GM19239 (cell line): ENCODE data around the gene RTN4IP1.

Experiments used
- DNase-seq: peaks from one replicate; pipeline ENCODE4 v3.0.0; 2011; ENCODE audit warnings: low spot score; ENCODE audit not compliant: insufficient read length
- FAIRE-seq: peaks from 2 replicates; lab custom pipeline; 2011; peaks lifted over from hg19 to GRCh38; lab: Jason Lieb, UNC

The RTN4IP1 gene, protein sequence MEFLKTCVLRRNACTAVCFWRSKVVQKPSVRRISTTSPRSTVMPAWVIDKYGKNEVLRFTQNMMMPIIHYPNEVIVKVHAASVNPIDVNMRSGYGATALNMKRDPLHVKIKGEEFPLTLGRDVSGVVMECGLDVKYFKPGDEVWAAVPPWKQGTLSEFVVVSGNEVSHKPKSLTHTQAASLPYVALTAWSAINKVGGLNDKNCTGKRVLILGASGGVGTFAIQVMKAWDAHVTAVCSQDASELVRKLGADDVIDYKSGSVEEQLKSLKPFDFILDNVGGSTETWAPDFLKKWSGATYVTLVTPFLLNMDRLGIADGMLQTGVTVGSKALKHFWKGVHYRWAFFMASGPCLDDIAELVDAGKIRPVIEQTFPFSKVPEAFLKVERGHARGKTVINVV

DNA sequence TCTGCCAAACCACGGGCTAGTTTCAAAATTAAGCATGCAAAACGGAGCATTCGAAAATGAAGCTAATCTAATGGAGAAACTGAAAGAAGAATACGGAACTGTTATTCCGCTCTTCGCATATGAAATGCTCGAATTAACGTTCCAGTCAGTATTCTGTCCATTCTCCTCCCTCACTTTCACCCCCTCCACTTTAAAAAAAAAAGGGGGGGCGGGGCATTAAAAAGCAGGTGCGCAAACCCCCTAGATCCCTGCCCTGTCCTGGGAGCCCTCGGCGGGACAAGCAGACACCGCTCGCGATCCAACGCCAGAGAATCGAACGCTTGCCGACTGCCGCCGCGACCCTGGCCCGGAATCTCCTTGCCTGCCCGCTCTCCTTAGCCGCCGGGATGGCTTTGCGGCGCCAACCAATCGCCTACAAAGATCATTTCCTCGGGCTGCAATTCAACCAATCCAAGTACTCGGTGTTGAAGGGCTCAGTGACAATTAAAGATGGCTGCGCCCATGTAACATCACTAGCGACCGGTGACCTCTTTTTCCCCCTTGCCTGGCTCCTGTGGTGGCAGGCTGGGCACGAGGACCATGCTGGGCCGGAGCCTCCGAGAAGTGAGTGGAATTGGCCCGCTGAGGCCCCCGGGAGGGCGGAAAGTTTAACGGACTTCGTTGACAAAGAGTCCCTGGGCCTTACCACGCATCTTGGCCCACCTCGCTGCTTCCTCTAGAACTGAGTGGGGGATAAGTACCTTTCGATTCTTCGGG is at the start of gene RTN4IP1, which contains the start of gene QRSL1:
Gene RTN4IP1 (minus strand): TSS at position 396 of the 756 bp plus-strand sequence. CDS start 477 bp downstream, outside the sequence.
Gene QRSL1 (plus strand): TSS at position 476 of the 756 bp plus-strand sequence. CDS start 104 bp downstream, at position 580.
- peak; percentile 48 for DNase-seq
- peak; percentile 96 for FAIRE-seq

DNA sequence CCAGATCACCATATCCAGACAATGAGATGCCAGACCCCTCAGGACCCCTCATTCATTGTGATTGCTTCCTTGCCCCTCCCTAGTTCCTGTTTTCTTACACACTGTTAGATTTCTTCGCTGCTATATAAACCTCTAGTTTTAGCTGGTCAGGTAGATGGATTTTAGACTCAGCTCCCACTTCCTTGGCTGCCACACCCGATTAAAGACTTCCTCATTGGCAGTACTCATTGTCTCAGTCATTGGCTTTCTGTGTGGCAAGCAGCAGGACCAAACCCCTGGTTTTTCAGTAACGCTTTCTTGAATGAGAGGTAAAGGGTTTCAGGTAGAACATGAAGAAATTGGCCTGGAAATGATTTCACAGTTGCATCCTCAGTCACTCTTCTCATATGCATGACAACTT is 48.0 kb upstream of the RTN4IP1 start:
- no peak for FAIRE-seq
- DNase-seq: no peak

DNA sequence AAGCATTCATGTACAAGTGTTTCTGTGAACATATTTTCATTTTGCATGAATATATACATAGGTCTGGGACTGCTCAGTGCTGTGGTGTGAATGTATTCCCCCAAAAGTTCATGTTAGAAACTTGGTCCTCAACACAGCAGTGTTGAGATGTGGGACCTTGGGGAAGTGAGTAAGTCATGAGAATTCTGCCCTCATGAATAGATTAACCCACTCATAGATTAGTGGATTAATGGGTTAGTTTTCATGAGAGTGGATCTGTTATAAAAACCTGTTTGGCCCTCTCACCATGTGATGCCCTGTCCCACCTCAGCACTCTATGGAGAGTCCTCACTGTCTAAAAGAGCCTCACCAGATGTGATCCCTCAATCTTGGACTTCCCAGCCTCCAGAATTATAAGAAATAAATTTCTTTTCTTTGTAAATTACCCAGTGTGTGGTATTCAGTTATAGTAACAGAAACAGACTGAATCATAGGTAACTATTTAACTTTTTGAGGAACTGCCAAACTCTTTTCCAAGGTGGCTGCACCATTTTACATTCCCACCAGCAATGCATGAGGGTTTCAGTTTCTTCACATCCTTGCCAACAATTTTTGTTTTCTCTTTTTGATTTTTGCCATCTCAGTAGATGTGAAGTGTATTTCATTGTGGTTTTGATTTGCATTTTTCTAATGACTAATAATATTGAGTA is 45.4 kb upstream of the RTN4IP1 start:
- peak; percentile 68 for FAIRE-seq

DNA sequence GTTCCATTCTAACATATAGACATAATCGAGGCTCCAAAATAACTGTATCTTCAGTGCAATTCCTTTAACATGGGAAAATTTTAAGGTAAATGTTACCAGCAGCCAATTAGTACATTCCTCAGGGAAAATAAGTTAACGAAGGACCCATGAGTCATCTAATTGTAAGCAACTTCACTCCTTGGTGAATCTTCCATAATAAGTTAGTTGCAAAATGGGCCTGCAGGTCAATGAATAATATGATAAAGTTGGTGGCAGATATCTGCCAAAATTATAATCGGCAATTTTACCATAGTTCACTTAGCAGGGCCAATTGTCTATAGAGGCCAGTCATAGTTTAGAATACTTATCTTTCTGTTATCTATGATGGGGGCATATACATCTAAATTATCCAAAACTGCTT is 42.4 kb upstream of the RTN4IP1 start:
- DNase-seq: no peak
- no peak for FAIRE-seq

More for the DNA sequence above, 45.4 kb upstream of the RTN4IP1 start:
- DNase-seq: no peak

DNA sequence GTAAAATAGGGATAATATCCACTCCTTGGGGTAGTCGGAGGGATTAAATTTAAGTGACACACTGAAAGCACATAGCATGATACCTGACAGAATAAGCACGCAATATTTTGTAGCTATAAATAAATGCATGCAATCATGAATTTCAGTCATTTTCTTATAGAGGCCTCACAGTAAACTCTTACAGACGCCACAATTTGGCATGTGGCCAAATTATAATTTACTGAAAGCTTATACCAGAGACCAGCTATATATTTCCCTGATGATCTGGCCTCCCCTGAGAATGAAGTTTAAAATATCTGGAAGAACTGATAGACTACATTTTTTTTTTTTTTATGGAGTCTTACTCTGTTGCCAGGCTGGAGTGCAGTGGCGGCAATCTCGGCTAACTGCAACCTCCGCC is 40.9 kb upstream of the RTN4IP1 start:
- FAIRE-seq: no peak

DNA sequence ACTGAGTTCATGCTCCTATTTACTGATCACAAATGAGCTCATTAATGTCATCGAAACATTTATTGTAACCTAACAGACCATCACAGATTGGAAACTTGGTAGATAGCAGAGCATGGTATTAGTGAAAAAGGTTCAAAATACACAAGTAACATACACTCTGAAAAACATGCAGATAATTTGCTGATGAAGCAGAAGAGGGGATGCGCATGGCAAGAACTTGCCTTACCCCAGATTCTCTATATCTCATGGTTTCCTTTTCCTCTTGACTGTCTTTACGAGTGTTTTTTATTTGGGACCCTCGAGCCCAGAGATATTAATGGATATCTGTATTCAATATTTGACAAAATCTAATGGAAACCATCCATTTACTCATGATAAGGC is 37.7 kb upstream of the RTN4IP1 start:
- FAIRE-seq (no peak), DNase-seq (no peak)

More for the DNA sequence above, 40.9 kb upstream of the RTN4IP1 start:
- no peak for DNase-seq

DNA sequence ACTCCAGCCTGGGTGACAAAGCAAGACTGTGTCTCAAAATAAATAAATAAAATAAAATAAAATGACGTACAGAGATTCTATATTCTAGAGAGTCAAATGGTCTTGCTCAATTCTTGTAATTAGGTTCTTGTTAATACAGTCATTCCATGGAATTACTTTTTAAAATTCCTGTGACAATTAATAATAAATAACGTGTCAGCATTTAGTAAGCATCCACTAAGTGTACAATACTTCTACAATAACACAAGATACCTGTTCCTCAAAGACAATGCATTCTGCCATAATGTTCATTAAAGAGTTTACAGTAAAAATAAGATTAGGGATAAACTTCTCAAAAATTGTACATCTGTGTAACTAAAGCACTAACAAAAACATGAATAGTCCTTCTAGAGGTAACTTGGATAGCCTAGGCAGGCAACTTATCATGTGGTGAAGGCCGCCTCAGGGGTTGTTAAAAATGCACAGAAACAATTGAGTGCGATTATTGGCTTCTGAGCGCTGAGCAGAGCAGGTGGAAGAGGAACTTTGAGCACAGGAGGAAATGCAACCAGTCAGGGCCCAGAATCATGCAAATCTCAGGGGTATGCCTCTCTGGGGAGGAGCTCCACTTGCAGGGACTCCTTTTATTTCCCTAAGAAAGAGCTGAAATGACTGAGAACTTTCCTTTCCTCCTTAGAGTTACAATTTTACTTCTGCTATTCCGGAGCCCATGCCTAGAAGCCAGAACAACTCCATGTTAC is 37.2 kb upstream of the RTN4IP1 start:
- FAIRE-seq (peak; percentile 98), DNase-seq (peak; percentile 40)

DNA sequence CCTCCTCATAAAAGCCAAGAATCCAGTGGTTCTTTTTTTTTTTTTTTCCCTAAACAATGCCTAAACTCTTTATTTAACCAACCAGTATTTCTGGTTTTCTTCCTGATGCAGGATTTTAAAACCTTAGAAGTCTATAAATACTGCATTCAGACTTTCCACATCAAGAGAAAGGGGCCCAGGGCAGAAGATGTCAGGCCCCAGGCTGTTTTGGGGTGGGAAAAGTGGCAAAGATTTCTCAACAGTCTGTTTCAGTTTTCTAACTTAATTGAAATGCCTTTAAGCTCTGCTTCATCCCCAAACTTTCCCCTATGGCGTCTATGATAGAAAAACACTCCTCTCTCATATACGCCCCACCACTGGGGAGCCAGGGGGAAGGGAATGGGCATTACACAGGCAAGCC is 33.2 kb upstream of the RTN4IP1 start:
- no peak for DNase-seq
- peak; percentile 31 for FAIRE-seq

DNA sequence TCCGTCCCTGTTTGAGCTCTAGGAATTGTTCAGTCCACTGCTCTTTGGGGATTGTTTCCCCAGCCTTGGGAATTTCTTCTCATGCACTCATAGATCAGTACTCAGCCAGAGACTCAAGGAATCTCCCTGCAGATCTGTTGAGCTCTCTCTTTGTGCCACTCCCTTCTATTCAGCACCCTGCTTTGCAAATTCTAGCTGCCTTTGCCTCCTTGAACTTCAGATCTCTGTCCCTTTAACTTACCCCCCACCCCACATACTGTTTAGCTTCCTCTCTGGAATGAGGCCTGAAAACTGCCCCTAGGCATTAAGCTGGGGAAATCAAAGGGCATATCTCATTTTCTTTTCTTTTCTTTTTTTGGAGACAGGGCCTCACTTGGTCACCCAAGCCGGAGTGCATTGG is 30.6 kb upstream of the RTN4IP1 start:
- FAIRE-seq (no peak), DNase-seq (no peak)

DNA sequence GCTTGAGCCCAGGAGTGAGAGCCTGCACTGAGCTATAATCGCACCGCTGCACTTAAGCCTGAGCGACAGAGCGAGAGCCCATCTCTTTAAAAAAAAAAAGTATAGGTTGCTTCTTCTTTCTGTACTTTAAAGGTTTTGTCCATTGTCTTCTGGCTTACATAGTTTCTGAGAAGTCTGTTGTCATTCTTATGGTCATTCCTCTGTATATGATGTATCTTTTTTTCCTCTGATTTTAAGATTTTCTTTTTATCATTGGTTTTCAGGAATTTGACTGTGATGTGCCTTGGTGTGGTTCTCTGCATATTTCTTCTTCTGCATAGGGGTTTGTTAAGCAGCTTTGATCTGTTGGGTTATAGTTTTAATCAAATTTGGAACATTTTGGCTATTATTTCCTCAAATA is 29.2 kb upstream of the RTN4IP1 start:
- no peak for DNase-seq
- FAIRE-seq: no peak

DNA sequence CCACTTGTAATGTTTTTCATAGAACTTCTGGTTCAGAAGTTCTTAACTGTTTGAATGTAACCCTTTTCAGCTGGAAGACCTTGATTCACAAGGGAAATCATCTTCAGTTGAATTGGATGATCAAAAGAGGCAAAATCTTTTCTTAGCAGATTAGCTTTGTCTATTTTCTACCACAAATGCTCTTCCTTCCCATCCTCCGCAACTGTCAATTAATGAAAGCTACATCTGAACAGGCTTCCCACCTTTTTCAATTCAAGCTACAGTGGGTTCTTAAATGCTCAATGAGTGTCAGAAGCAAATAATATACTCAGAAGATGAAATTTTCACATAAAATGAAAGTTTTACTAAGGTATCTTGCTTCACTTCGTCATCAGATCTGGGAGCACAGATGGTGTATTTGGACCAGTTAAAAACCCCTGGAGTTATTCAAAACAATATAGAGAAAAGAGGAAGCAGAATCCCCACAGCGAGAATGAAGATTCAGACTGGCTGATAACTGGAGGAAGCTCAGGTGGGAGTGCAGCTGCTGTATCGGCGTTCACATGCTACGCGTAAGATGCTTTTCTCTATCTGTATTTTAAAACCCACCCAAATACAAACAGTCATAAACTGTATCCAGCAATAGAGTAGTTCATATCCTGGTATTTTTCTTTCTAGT is 19.5 kb upstream of the RTN4IP1 start:
- DNase-seq: no peak

DNA sequence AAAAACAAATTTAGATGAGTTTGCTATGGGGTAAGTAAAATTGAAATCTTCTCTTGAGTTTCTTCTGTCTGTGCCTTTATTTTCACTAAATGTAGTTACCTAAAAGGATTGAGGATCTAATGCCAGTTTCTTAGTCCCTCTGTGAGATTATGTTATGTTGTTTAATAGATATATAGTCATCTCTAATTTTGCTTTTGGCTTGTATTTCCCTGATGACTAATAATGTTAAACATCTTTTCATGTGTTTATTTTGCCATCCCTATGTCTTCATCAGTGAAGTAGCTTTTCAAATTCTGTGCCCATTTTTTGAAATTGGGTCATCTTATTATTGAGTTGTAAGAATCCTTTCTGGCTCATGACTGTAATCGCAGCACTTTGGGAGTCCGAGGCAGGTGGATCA is 13.8 kb upstream of the RTN4IP1 start:
- DNase-seq (no peak), FAIRE-seq (no peak)

More for the DNA sequence above, 19.5 kb upstream of the RTN4IP1 start:
- FAIRE-seq: peak; percentile 95

DNA sequence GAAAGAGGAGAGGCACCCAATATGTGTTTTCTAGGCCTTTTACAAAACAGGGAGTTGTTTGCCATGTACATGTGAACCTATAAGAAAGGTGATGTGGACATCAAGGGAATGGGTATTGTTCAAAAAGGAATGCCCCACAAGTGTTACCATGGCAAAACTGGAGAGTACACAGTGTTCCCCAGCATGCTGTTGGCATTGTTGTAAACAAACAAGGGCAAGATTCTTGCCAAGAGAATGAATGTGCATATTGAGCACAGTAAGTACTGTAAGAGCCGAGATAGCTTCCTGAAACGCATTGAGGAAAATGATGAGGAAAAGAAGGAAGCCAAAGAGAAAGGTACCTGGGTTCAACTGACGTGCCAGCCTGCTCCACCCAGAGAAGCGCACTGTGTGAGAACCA is 13.2 kb upstream of the RTN4IP1 start:
- FAIRE-seq (no peak), DNase-seq (no peak)

DNA sequence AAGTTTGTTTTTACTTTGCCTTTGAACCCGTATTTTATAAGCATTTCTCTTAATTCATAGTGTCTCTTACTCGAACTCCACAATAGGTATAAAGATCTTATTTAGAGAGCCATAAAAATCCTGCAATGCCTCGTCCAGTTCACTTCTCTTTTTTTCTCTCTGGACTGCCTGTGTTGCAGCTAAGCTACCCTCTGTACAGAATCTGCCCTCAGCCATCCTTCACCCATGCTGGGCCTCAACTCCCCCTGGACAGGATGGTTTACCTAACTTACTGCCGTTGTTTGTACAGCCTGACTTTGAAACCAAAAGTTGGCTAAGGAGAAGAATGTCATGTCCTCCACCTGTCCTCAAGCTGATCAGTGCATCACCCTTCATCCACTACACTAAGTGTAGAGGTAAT is 10.5 kb upstream of the RTN4IP1 start:
- FAIRE-seq (peak; percentile 73), DNase-seq (no peak)

DNA sequence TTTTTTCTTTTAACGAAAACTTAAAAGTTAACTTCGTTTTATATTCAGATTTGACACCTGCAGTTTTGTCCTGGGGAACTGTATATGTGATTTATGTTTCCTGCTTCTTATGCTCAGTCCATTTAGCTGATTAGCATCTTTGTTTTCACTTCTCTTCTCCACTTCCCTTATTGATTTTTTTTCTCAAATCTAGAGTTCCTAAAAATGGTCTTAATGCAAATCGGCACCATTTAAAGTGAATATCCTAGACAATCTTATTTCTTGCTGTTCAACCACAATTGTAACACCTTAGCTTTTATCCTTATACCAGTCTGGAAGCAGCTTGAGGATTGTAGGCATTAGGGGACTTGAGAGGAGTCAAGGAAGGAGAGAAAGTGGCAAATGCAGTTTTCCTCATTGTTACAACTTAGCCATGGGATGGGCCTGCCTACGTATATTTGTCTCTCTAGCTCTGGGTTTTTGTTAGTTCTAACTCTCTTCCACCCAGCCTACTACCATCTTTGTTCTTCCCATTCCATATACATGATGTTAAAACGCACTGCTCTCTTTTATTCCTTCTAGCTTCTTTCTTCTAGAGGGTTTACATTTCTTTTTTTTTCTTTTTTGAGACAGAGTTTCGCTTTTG is 8.5 kb upstream of the RTN4IP1 start:
- DNase-seq: no peak
- FAIRE-seq: peak; percentile 92

DNA sequence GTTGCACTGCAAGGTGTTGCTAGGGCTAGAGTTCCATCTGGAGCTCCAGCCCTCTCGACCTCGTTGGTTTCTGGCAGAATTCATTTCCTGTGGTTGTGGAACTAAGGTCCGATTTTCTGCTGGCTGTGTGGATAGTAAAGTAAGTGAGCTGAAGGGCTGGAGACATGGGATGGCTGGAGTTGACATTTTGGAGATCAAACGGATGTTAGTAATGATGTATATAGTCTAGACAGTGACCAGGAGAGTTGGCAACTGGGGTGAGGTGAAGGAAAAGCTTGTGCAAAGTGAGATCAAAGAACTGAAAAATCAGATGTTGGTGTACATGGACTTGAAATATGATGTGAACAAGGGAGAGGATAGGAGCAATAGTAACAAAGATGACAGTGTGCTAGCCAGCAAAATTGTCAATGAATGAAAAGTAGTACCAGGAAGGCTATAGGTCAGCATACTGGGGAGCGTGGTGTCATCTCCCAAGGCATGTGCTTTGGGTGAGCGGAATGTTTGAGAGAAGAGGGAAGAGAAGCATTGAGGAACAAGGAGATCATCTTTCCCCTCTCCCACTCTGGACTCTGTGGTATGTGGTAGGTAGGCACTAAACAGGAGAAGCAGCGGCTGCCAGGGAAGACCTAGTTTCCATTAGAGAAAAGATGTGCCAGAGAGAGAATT is 7.9 kb upstream of the RTN4IP1 start:
- FAIRE-seq (no peak), DNase-seq (no peak)

DNA sequence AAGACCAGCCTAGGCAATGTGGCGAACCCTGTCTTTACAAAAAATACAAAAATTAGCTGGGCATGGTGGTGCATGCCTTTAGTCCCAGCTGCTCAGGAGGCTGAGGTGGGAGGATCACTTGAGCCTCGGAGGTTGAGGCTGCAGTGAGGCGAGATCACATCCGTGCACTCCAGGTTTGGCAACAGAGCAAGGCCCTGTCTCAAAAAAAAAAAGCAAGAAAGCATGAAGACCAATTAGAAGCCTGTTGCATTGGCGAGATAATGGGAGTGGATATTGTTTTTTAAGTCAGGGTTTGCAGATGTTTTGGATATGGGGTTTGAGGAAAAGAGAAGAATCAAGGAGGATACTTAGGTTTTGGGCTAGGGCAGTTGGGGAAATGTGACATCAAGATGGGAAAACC is 5.3 kb upstream of the RTN4IP1 start:
- DNase-seq: no peak
- FAIRE-seq: no peak

DNA sequence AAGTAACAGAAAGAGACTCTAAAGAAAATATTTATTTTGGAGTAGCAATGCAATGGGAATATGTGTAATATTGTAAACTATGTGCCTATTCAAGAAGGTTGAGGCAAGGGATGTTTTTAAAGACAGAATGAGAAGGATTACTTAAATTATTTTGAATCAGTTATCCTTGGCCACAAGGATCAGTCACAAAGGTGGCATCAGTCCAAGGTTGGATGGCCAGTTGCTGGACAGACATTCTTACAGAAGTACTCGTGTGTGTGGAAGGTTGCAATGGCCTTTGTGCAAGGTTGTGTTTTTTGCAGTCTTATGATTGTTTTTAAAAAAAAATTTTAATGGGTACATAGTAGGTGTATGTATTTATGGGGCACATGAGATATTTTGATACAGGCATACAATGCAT is 2.0 kb upstream of the RTN4IP1 start:
- FAIRE-seq (no peak), DNase-seq (no peak)

DNA sequence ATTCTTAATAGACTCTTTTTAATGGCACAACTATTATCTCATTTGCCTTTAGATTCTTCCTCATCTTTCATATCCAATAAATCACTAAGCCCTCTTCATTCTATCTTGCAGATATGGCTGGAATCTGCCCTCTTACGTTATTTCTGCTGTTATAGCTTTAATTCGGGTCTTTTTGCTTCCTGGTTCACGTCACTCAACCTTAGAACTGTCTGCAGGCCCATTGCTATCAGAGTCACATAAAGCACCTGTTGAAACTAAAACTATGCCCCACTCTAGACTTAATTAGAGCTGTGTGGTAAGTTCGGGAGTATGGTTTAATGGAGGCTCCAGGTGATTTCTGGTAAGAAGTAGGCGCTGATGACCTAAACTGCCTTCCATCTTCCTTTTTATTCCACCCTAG is 1.1 kb upstream of the RTN4IP1 start:
- no peak for DNase-seq
- peak; percentile 78 for FAIRE-seq
